GM12875 (cell line): ENCODE results near the gene GPHA2.

ENCODE experiments used
- H3K4me3 ChIP-seq: one replicate; pipeline ENCODE4 v1.5.1; 2011; ENCODE audit warnings: low read depth, low read length, control low read depth
- CTCF ChIP-seq: IDR thresholded peaks from 2 replicates; pipeline ENCODE4 v1.5.1; 2011; ENCODE audit warnings: low read depth, mild to moderate bottlenecking, control low read depth, inconsistent platforms, low read length, moderate library complexity, borderline replicate concordance; ENCODE audit not compliant: insufficient read depth

GPHA2 gene

GRCh38 chr11:64923151-64923661 is 12.5 kb downstream of the GPHA2 start:
- H3K4me3 ChIP-seq = no peak overlapping the region
- TF ChIP-seq CTCF = no peak

- no peak overlapping the region for H3K4me3 ChIP-seq
- no peak for TF ChIP-seq CTCF
Observed at GRCh38 chr11:64921384-64921783, 14.3 kb downstream of the GPHA2 start.

GRCh38 chr11:64920124-64920523 is 15.6 kb downstream of the GPHA2 start:
- TF ChIP-seq CTCF = no peak

GRCh38 chr11:64919627-64920026 is 16.1 kb downstream of the GPHA2 start:
- TF ChIP-seq CTCF = no peak
- no peak overlapping the region for H3K4me3 ChIP-seq

More at GRCh38 chr11:64920124-64920523, 15.6 kb downstream of the GPHA2 start:
- H3K4me3 ChIP-seq = no peak overlapping the region

- peak overlapping the region; percentile 40 for H3K4me3 ChIP-seq
- 0 out of 2 replicates have a peak, but pooled peaks have one; percentile 12 for TF ChIP-seq CTCF
Observed at GRCh38 chr11:64918017-64918416, 17.7 kb downstream of the GPHA2 start.

- H3K4me3 ChIP-seq = peak overlapping the region; percentile 40
- no peak for TF ChIP-seq CTCF
Observed at GRCh38 chr11:64917663-64917995, 18.1 kb downstream of the GPHA2 start.

GRCh38 chr11:64916775-64917662 is 18.7 kb downstream of the GPHA2 start, which contains the start of gene ATG2A:
ATG2A (minus strand) TSS chr11:64917209; CDS start chr11:64917135, 74 bp downstream.
- peak within 1 kb of the TSS; percentile 83 for H3K4me3 ChIP-seq
- no peak for TF ChIP-seq CTCF
